Transverse colon (tissue), 4 donors: Measurements from ENCODE around the gene ZNF92. TPM values are rescaled to one million over a fixed set of nuclear protein-coding genes. Genes with fewer than 3 reads are reported as not detected.
A peak's percentile ranks its signal among the peaks of the same experiment; 100 is the strongest.
"Not testable (repeated sequence)": the region's sequence is repeated elsewhere in the genome, so short reads cannot be mapped to it uniquely, and the experiment has no call there.

Source experiments
- DNase-seq: peaks from one replicate; pipeline ENCODE4 v3.0.0-alpha.2; 2019
- H3K27ac ChIP-seq, 4 donors: fragments of 200-600 bp; sonication (generic); 2 replicates each; pipeline ENCODE4 v1.5.1; 2016 to 2018; ENCODE audit warnings: inconsistent platforms in 4 of 4
- H3K27me3 ChIP-seq: fragments of 200-600 bp; sonication (generic); 2 replicates; pipeline ENCODE4 v1.5.1; 2017; ENCODE audit warnings: inconsistent platforms
- H3K36me3 ChIP-seq, 4 donors: fragments of 200-600 bp; sonication (generic); 2 replicates each; pipeline ENCODE4 v1.5.1; 2017 to 2019; ENCODE audit warnings: inconsistent platforms in 4 of 4
- H3K4me1 ChIP-seq, 4 donors: fragments of 200-600 bp; sonication (generic); 2 replicates each; pipeline ENCODE4 v1.5.1; 2017 to 2020; ENCODE audit warnings: inconsistent platforms in 4 of 4
- H3K4me3 ChIP-seq, 4 donors: fragments of 200-600 bp; sonication (generic); 1 replicate in 1 of 4; 2 replicates in 3 of 4; pipeline versions ENCODE4 v1.5.1 to v1.6.1; 2017 to 2019; ENCODE audit warnings: inconsistent platforms in 4 of 4
- H3K9me3 ChIP-seq, 2 donors: fragments of 200-600 bp; sonication (generic); 2 replicates each; pipeline ENCODE4 v1.5.1; 2017 to 2019; ENCODE audit warnings: inconsistent platforms in 2 of 2
- EP300 ChIP-seq: sonication (generic); formaldehyde crosslinking; IDR thresholded peaks from one replicate; pipeline ENCODE4 v1.6.1; 2017; ENCODE audit warnings: antibody characterized with exemption, low read depth
- POLR2A ChIP-seq: fragments of 450-650 bp; IDR thresholded peaks from one replicate; pipeline ENCODE4 v1.6.1; 2016; ENCODE audit warnings: antibody characterized with exemption, mild to moderate bottlenecking, moderate library complexity
- POLR2AphosphoS5 ChIP-seq, 3 donors: sonication (generic); formaldehyde crosslinking; IDR thresholded peaks; one replicate each; pipeline ENCODE4 v1.6.1; 2016; ENCODE audit warnings: antibody characterized with exemption in 3 of 3
- WGBS, 2 donors: methylation state at CpG; one replicate each; pipeline ENCODE4 v1.1.5; 2018; ENCODE audit warnings: low coverage in 1 of 2; 5-methylcytosine and 5-hydroxymethylcytosine counted together
- in situ Hi-C, 4 donors: fragments of 200-750 bp; cut with MboI; loops; one replicate each; pipeline versions ENCODE4 v1.15.0 to v1.15.1; 2017; ENCODE audit warnings: low sequenced_read_pairs in 3 of 4, low pct_ligation_motif_present in 1 of 4, low pct_unique_long_range_greater_than_20kb in 1 of 4
- intact Hi-C: fragments of 100-400 bp; cut with DNase I; formaldehyde crosslinking; loops from one replicate; pipeline ENCODE4 v1.15.1; 2023; ENCODE audit warnings: low total_unique reads
- total RNA-seq, 4 donors: library from RNA; depleted of rRNA; stranded (reverse); fragments of >200 nt; gene quantifications; one replicate each; pipeline ENCODE4 v1.1.0, GENCODE V29; 2016
- TF ChIP-seq, protein P1 (sequence below), 5 experiments: fragments of 200-600 bp in 3 of 5; fragments of 450-650 bp in 2 of 5; sonication (generic) in 3 of 5; IDR thresholded peaks; 1 replicate in 2 of 5; 2 replicates in 3 of 5; pipeline ENCODE4 v1.5.1; 2016 to 2017; ENCODE audit warnings: antibody characterized with exemption in 5 of 5, inconsistent platforms in 3 of 5, mild to moderate bottlenecking in 2 of 5, moderate library complexity in 1 of 5

Gene ZNF92
- total RNA-seq, 4 donors from 2014 or later, result 4.8 to 19.5 (median 8.3) TPM

DNA sequence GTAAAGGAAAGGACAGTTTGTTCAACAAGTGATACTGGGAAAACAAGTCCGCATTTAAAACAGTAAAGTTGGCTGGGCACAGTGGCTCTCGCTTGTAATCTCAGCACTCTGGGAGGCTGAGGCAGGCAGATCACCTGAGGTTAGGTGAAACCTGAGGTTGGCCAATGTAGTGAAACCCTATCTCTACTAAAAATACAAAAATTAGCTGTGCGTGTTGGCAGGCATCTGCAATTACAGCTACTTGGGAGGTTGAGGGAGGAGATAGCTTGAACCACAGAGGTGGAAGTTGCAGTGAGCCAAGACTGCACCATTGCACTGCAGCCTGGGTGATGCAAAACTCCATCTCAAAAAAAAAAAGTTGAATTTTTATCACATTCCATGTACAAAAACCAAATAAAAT is 35.7 kb downstream of the ZNF92 start:
- DNase-seq, result no peak
- intact Hi-C loops (no loop called here), in situ Hi-C loops (no loop called here)
- Histone ChIP-seq H3K4me1 (no peaks in the 10 kb centered on the region), H3K27ac (no peak overlapping the region), H3K36me3 (no peaks in the 10 kb centered on the region), H3K27me3 (no peaks in the 10 kb centered on the region), H3K9me3 (peaks cover 17 to 22% of the 10 kb centered on the region in 2 donors), H3K4me3 (no peak overlapping the region)
- TF ChIP-seq EP300 (no peak), POLR2A (no peak), POLR2AphosphoS5 (IDR thresholded peaks at IDR 0.05) (no peak)
- TF ChIP-seq, protein P1, sequence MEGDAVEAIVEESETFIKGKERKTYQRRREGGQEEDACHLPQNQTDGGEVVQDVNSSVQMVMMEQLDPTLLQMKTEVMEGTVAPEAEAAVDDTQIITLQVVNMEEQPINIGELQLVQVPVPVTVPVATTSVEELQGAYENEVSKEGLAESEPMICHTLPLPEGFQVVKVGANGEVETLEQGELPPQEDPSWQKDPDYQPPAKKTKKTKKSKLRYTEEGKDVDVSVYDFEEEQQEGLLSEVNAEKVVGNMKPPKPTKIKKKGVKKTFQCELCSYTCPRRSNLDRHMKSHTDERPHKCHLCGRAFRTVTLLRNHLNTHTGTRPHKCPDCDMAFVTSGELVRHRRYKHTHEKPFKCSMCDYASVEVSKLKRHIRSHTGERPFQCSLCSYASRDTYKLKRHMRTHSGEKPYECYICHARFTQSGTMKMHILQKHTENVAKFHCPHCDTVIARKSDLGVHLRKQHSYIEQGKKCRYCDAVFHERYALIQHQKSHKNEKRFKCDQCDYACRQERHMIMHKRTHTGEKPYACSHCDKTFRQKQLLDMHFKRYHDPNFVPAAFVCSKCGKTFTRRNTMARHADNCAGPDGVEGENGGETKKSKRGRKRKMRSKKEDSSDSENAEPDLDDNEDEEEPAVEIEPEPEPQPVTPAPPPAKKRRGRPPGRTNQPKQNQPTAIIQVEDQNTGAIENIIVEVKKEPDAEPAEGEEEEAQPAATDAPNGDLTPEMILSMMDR (IDR thresholded peaks at IDR 0.05), result no peak
- WGBS, 2 donors, result 91 to 93% methylated on average over 3 of the region's 3 CpGs

DNA sequence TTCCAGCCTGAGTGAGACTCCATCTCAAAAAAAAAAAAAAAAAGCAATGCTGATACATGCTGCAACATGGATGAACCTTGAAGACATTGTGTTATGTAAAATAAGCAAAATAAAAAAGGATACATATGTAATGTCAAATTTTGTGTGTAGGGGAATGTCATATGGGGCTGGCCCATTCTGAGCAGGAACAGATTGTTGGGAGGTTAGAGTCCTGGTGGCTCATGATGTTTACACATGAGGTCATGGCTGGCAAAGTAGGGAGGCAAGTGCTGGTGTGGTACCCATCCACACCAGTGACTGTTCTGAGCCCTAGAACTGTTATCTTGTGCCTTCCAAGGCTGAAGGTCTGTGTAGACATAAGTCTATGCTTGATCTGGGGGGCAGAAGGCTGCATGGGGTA is 37.6 kb downstream of the ZNF92 start:
- DNase-seq, result no peak
- no peak overlapping the region for H3K4me3 ChIP-seq
- H3K36me3 ChIP-seq, result no peaks in the 10 kb centered on the region
- no peaks in the 10 kb centered on the region for H3K4me1 ChIP-seq
- H3K9me3 ChIP-seq, result peaks cover 0 to 3% of the 10 kb centered on the region in 2 donors
- TF ChIP-seq POLR2A, result no peak
- TF ChIP-seq POLR2AphosphoS5 (IDR thresholded peaks at IDR 0.05), result no peak
- TF ChIP-seq, protein P1 (IDR thresholded peaks at IDR 0.05), result no peak
- TF ChIP-seq EP300, result no peak
- in situ Hi-C loops, result no loop called here
- H3K27me3 ChIP-seq, result no peaks in the 10 kb centered on the region
- intact Hi-C loops, result no loop called here
- no peak overlapping the region for H3K27ac ChIP-seq

DNA sequence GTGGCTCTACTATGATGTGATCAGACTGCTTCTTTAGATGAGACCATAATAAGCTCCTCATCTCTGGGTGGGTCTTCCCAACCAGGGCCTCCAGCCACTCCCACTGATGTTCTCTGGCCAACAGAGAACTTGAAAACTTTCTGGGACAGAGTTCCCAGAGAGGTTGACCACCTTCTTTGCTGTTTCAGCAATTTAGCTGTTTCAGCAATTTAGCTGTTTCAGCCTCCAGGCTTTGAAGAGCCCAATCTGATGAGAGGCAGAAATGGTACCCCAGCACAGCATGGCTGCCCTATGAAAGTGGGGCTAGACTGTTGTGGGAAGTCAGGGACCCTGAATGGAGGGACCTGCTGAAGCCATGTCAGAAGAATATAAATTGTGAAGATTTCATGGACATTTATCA is 49.0 kb downstream of the ZNF92 start:
- no peak for DNase-seq
- TF ChIP-seq POLR2A, result no peak
- TF ChIP-seq POLR2AphosphoS5 (IDR thresholded peaks at IDR 0.05), result no peak
- TF ChIP-seq EP300, result no peak
- TF ChIP-seq, protein P1 (IDR thresholded peaks at IDR 0.05), result no peak
- Histone ChIP-seq H3K4me3 (no peak overlapping the region), H3K9me3 (no peaks in the 10 kb centered on the region), H3K36me3 (no peaks in the 10 kb centered on the region), H3K27me3 (no peaks in the 10 kb centered on the region), H3K27ac (no peak overlapping the region), H3K4me1 (no peaks in the 10 kb centered on the region)
- in situ Hi-C loops (no loop called here), intact Hi-C loops (no loop called here)

DNA sequence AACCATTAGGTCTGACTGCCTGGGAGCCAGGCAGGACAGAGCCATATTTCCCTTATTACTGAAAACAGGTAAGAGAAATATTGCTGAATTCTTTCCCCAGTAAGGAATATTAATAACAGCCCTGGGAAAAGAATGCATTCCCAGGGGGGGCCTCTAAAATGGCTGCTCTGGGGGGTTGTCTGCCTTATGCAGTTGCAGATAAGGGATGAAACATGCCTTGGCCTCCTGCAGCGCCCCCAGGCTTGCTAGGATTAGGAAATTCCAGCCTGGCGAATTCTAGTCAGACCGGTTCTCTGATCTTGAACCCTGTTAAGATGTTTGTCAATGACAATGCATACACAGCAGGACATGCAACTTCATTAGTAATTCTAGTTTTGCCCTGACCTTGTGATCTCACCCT is 49.6 kb downstream of the ZNF92 start:
- intact Hi-C loops, in situ Hi-C loops, H3K9me3 ChIP-seq, H3K27me3 ChIP-seq, H3K4me3 ChIP-seq, H3K4me1 ChIP-seq, H3K27ac ChIP-seq, DNase-seq, H3K36me3 ChIP-seq: not testable (repeated sequence)
- 80% methylated on average over 3 of the region's 3 CpGs; no CpG with 5 or more reads in 1 of the 2 donors for WGBS, 2 donors

DNA sequence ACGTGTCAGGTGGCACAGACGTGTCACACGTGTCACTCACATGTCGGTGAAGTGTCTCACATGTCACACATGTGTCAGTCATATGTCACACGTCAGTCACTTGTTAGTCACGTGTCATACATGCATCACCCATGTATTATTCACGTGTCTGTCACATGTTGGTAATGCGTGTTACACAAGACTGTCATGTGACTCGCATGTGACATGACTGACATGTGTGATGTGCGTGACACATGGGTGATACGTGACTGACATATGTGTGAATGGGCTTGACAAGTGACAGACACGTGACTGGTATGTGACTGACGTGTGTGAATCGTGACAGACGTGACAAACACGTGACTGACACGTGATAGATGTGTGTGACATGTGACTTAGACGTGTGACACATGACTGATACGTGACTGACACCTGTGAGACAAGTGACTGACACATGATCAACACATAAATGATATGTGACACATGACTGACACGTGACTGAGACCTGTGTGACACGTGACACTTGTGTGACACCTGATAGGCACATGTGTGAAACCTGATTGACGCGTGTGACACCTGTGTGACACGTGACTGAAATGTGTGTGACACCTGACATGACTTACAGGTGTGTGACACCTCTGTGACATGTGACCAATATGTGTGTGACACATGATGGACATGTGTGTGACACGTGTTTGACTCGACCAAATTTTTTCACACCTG is 56.1 kb downstream of the ZNF92 start:
- Histone ChIP-seq H3K9me3 (peaks cover 0 to 4% of the 10 kb centered on the region in 2 donors), H3K27ac (no peak overlapping the region), H3K4me1 (no peaks in the 10 kb centered on the region), H3K36me3 (no peaks in the 10 kb centered on the region), H3K4me3 (no peak overlapping the region), H3K27me3 (no peaks in the 10 kb centered on the region)
- TF ChIP-seq EP300 (no peak), POLR2AphosphoS5 (IDR thresholded peaks at IDR 0.05) (peak in 1 of 3 donors; percentile 58), POLR2A (no peak)
- TF ChIP-seq, protein P1 (IDR thresholded peaks at IDR 0.05), result no peak
- in situ Hi-C loops (no loop called here), intact Hi-C loops (no loop called here)
- DNase-seq, result no peak
- WGBS, 2 donors, result 89 to 91% methylated on average over 6 to 26 of the region's 26 CpGs
